ENCODE data around the gene P2RX2.

- TF ChIP-seq EZH2phosphoT487 (IDR thresholded peaks at IDR 0.05; ENCODE audit: borderline replicate concordance, low read length) (no peak), CTCF (IDR thresholded peaks at IDR 0.05; ENCODE audit: low read depth, low read length, poor library complexity, severe bottlenecking) (no peak)
Observed at GRCh38 chr12:132568826-132569480, 49.6 kb upstream of the P2RX2 start.
